ENCODE data around the gene HMHB1. TPM values are rescaled to one million over a fixed set of nuclear protein-coding genes. Genes with fewer than 3 reads are reported as not detected.

Gene HMHB1
- total and polyA plus RNA-seq, 2 experiments from 2014 or later: not detected

GRCh38 chr5:143781993-143782520 is 29.9 kb upstream of the HMHB1 start:
- Histone ChIP-seq H3K4me1 (ENCODE audit: low read depth) (peaks cover 3% of the 10 kb centered on the region), H3K36me3 (no peaks in the 10 kb centered on the region), H3K27ac (no peak overlapping the region), H3K4me3 (no peak overlapping the region), H3K9me3 (ENCODE audit: low read depth) (no peaks in the 10 kb centered on the region), H3K27me3 (no peaks in the 10 kb centered on the region)
- no peak for TF ChIP-seq CTCF (IDR thresholded peaks at IDR 0.05; ENCODE audit: low read depth, low read length)
- DNase-seq (ENCODE audit: low read depth in 1 of 2, low spot score in 1 of 2): no peak

- peak in 1 of 2 donors; percentile 36 for DNase-seq (ENCODE audit: low read depth in 1 of 2, low spot score in 1 of 2)
- Histone ChIP-seq H3K36me3 (no peaks in the 10 kb centered on the region), H3K4me3 (no peak overlapping the region), H3K27me3 (no peaks in the 10 kb centered on the region), H3K4me1 (ENCODE audit: low read depth) (peaks cover 3% of the 10 kb centered on the region), H3K9me3 (ENCODE audit: low read depth) (no peaks in the 10 kb centered on the region), H3K27ac (no peak overlapping the region)
- TF ChIP-seq CTCF (IDR thresholded peaks at IDR 0.05; ENCODE audit: low read depth, low read length): no peak
Observed at GRCh38 chr5:143782588-143783386, 29.2 kb upstream of the HMHB1 start.

GRCh38 chr5:143788401-143788800 is 23.6 kb upstream of the HMHB1 start:
- Histone ChIP-seq H3K4me1 (ENCODE audit: low read depth) (no peaks in the 10 kb centered on the region), H3K36me3 (no peaks in the 10 kb centered on the region), H3K27ac (no peak overlapping the region), H3K27me3 (no peaks in the 10 kb centered on the region), H3K9me3 (ENCODE audit: low read depth) (no peaks in the 10 kb centered on the region), H3K4me3 (no peak overlapping the region)
- DNase-seq (ENCODE audit: low read depth in 1 of 2, low spot score in 1 of 2): no peak
- no peak for TF ChIP-seq CTCF (IDR thresholded peaks at IDR 0.05; ENCODE audit: low read depth, low read length)

GRCh38 chr5:143790457-143791112 is 21.4 kb upstream of the HMHB1 start:
- no peak overlapping the region for H3K27ac ChIP-seq
- TF ChIP-seq CTCF (IDR thresholded peaks at IDR 0.05; ENCODE audit: low read depth, low read length): no peak
- H3K4me1 ChIP-seq (ENCODE audit: low read depth): no peaks in the 10 kb centered on the region
- no peaks in the 10 kb centered on the region for H3K27me3 ChIP-seq
- no peak overlapping the region for H3K4me3 ChIP-seq
- DNase-seq (ENCODE audit: low read depth in 1 of 2, low spot score in 1 of 2): no peak
- no peaks in the 10 kb centered on the region for H3K9me3 ChIP-seq (ENCODE audit: low read depth)
- no peaks in the 10 kb centered on the region for H3K36me3 ChIP-seq

- H3K36me3 ChIP-seq: no peaks in the 10 kb centered on the region
- no peak for TF ChIP-seq CTCF (IDR thresholded peaks at IDR 0.05; ENCODE audit: low read depth, low read length)
- H3K27ac ChIP-seq: no peak overlapping the region
- peak in 1 of 2 donors; percentile 63 for DNase-seq (ENCODE audit: low read depth in 1 of 2, low spot score in 1 of 2)
- H3K9me3 ChIP-seq (ENCODE audit: low read depth): no peaks in the 10 kb centered on the region
- no peaks in the 10 kb centered on the region for H3K4me1 ChIP-seq (ENCODE audit: low read depth)
- no peak overlapping the region for H3K4me3 ChIP-seq
- H3K27me3 ChIP-seq: no peaks in the 10 kb centered on the region
Observed at GRCh38 chr5:143791848-143792731, 19.9 kb upstream of the HMHB1 start.

All from cardiac muscle cell (in vitro differentiated cells and primary cell).